H1 (cell line): ENCODE data around the gene PACSIN2.

Experiments
- KDM1A ChIP-seq: fragments of 200-600, 300-600 bp; sonication (generic); IDR thresholded peaks from 2 replicates; pipeline ENCODE4 v1.7.1; 2016; ENCODE audit warnings: mild to moderate bottlenecking, low read length, borderline replicate concordance
- KDM5A ChIP-seq: fragments of 200-600 bp; IDR thresholded peaks from 2 replicates; pipeline ENCODE4 v1.7.1; 2012; ENCODE audit warnings: mild to moderate bottlenecking, low read length, inconsistent platforms, mixed read lengths
- POLR2A ChIP-seq, 2 experiments: IDR thresholded peaks; 1 replicate in 1 of 2; 2 replicates in 1 of 2; pipeline ENCODE4 v1.6.1; 2011; ENCODE audit warnings: low read depth in 2 of 2, low read length in 2 of 2, mild to moderate bottlenecking in 2 of 2; ENCODE audit errors: control extremely low read depth in 1 of 2
- POU5F1 ChIP-seq: IDR thresholded peaks from 2 replicates; pipeline ENCODE4 v1.6.1; 2011; ENCODE audit warnings: low read depth, mild to moderate bottlenecking, low read length, moderate library complexity

- TF ChIP-seq POU5F1 (no peak), KDM1A (no peak), POLR2A (IDR thresholded peaks at IDR 0.05; ENCODE audit: control extremely low read depth in 1 of 2, low read depth in 2 of 2, low read length in 2 of 2) (no peak), KDM5A (no peak)
Observed at GRCh38 chr22:42977569-42977968, 37.4 kb downstream of the PACSIN2 start.
